Caco-2 (cell line): ENCODE data around the gene AHNAK. TPM values are rescaled to one million over a fixed set of nuclear protein-coding genes. Genes with fewer than 3 reads are reported as not detected.

ENCODE experiments used
- BruUV-seq: library from RNA; stranded (reverse); fragments of 400-500 nt; replicated peaks from 2 replicates; lab custom pipeline; 2021; lab: Mats Ljungman, UMichigan
- CTCF ChIA-PET: fragments of 300-600 bp; sonication (Branson Sonifier 250); formaldehyde crosslinking; loops from one replicate; lab custom pipeline; 2022; ENCODE audit warnings: antibody characterized with exemption; lab: Charles Lee
- POLR2A ChIA-PET: fragments of 300-600 bp; sonication (Branson Sonifier 250); formaldehyde crosslinking; loops from one replicate; lab custom pipeline; 2022; ENCODE audit warnings: antibody characterized with exemption; lab: Charles Lee
- DNase-seq, 2 experiments: peaks; one replicate each; pipeline versions ENCODE4 v3.0.0 to v3.0.0-alpha.2; 2020 to 2022
- H3K27me3 ChIP-seq: replicated peaks from 2 replicates; pipeline ENCODE4 v1.6.0; 2011; ENCODE audit warnings: low read length; ENCODE audit not compliant: control insufficient read depth, insufficient read depth
- H3K36me3 ChIP-seq: 2 replicates; pipeline ENCODE4 v1.5.1; 2011; ENCODE audit warnings: low read length; ENCODE audit not compliant: control insufficient read depth, insufficient read depth
- H3K4me1 ChIP-seq: fragments of 250-450 bp; sonication (Bioruptor Pico); 2 replicates; pipeline ENCODE4 v1.5.1; 2020; ENCODE audit warnings: mild to moderate bottlenecking
- H3K4me3 ChIP-seq: 2 replicates; pipeline ENCODE4 v1.5.1; 2011; ENCODE audit warnings: low read depth, mild to moderate bottlenecking, control low read depth, low read length
- H3K9me3 ChIP-seq: fragments of 250-450 bp; sonication (Bioruptor Pico); 2 replicates; pipeline ENCODE4 v1.5.1; 2020; ENCODE audit warnings: mild to moderate bottlenecking, moderate library complexity
- H3K27ac Mint-ChIP-seq: one replicate; pipeline ENCODE4 v1.8.0; 2022; ENCODE audit warnings: mixed read lengths; ENCODE audit not compliant: unreplicated experiment
- H3K27me3 Mint-ChIP-seq: one replicate; pipeline ENCODE4 v1.8.0; 2022; ENCODE audit warnings: mixed read lengths; ENCODE audit not compliant: insufficient read depth, unreplicated experiment
- H3K36me3 Mint-ChIP-seq: one replicate; pipeline ENCODE4 v1.8.0; 2022; ENCODE audit warnings: mild to moderate bottlenecking, mixed read lengths; ENCODE audit not compliant: insufficient read depth, unreplicated experiment
- H3K4me1 Mint-ChIP-seq: one replicate; pipeline ENCODE4 v1.8.0; 2022; ENCODE audit warnings: low read depth, mixed read lengths; ENCODE audit not compliant: unreplicated experiment
- H3K4me3 Mint-ChIP-seq: one replicate; pipeline ENCODE4 v1.8.0; 2022; ENCODE audit warnings: mild to moderate bottlenecking, moderate library complexity, mixed read lengths; ENCODE audit not compliant: unreplicated experiment
- H3K9me3 Mint-ChIP-seq: one replicate; pipeline ENCODE4 v1.8.0; 2022; ENCODE audit warnings: mixed read lengths; ENCODE audit not compliant: unreplicated experiment
- CTCF ChIP-seq, 2 experiments: fragments of 200-600 bp in 1 of 2; IDR thresholded peaks; 1 replicate in 1 of 2; 2 replicates in 1 of 2; pipeline versions ENCODE4 v1.5.1 to v1.8.0; 2011 to 2022; ENCODE audit warnings: antibody characterized with exemption in 1 of 2, control low read depth in 1 of 2, inconsistent platforms in 1 of 2, low read depth in 1 of 2, low read length in 1 of 2, mild to moderate bottlenecking in 1 of 2, moderate library complexity in 1 of 2; ENCODE audit not compliant: insufficient read depth in 1 of 2, severe bottlenecking in 1 of 2, unreplicated experiment in 1 of 2
- intact Hi-C: fragments of 100-400 bp; cut with micrococcal nuclease; formaldehyde crosslinking; loops from one replicate; pipeline ENCODE4 v1.10.0; 2022; ENCODE audit not compliant: unreplicated experiment
- total RNA-seq: library from RNA; stranded (reverse); gene quantifications from 2 replicates; pipeline ENCODE4 v1.2.3, GENCODE V29; 2022

The AHNAK gene
- total RNA-seq, 1 experiment from 2014 or later: 312 TPM

GRCh38 chr11:62498492-62499286 is 47.9 kb downstream of the AHNAK start:
- H3K4me1 Mint-ChIP-seq: peaks cover 40% of the 10 kb centered on the region
- intact Hi-C loops: no loop called here
- no peak overlapping the region for H3K27ac Mint-ChIP-seq
- Histone ChIP-seq H3K36me3 (no peaks in the 10 kb centered on the region), H3K4me1 (peaks cover 57% of the 10 kb centered on the region), H3K27me3 (no peaks in the 10 kb centered on the region), H3K9me3 (no peaks in the 10 kb centered on the region), H3K4me3 (no peak overlapping the region)
- no peak for TF ChIP-seq CTCF (IDR thresholded peaks at IDR 0.05; ENCODE audit: insufficient read depth in 1 of 2, low read depth in 1 of 2, low read length in 1 of 2, severe bottlenecking in 1 of 2, unreplicated experiment in 1 of 2)
- DNase-seq: no peak
- no TSS peak for BruUV-seq
- POLR2A ChIA-PET: interaction anchor here (0.6 kb wide), 1 partner anchor 82 kb away, joined by 3 read pairs; no protein-coding TSS in a partner anchor
- H3K36me3 Mint-ChIP-seq: peaks cover 14% of the 10 kb centered on the region
- no peaks in the 10 kb centered on the region for H3K27me3 Mint-ChIP-seq
- CTCF ChIA-PET: interaction anchor here (1.0 to 2.3 kb wide), 6 partner anchors 44 to 89 kb away, joined by 3 to 19 read pairs (median 10); no protein-coding TSS in a partner anchor
- H3K9me3 Mint-ChIP-seq: no peaks in the 10 kb centered on the region
- no peak overlapping the region for H3K4me3 Mint-ChIP-seq

GRCh38 chr11:62498031-62498430 is 48.6 kb downstream of the AHNAK start:
- BruUV-seq: no TSS peak
- POLR2A ChIA-PET: no interaction called here
- intact Hi-C loops: no loop called here
- Histone ChIP-seq H3K4me1 (peaks cover 51% of the 10 kb centered on the region), H3K27me3 (no peaks in the 10 kb centered on the region), H3K36me3 (no peaks in the 10 kb centered on the region), H3K9me3 (no peaks in the 10 kb centered on the region), H3K4me3 (no peak overlapping the region)
- Mint-ChIP-seq H3K4me1 (peaks cover 39% of the 10 kb centered on the region), H3K27ac (no peak overlapping the region), H3K9me3 (no peaks in the 10 kb centered on the region), H3K36me3 (peaks cover 14% of the 10 kb centered on the region), H3K4me3 (no peak overlapping the region), H3K27me3 (no peaks in the 10 kb centered on the region)
- no peak for DNase-seq
- TF ChIP-seq CTCF (IDR thresholded peaks at IDR 0.05; ENCODE audit: insufficient read depth in 1 of 2, low read depth in 1 of 2, low read length in 1 of 2, severe bottlenecking in 1 of 2, unreplicated experiment in 1 of 2): no peak
- CTCF ChIA-PET: interaction anchor here (1.0 to 2.3 kb wide), 4 partner anchors 45 to 88 kb away, joined by 3 to 19 read pairs (median 10); no protein-coding TSS in a partner anchor

- TF ChIP-seq CTCF (IDR thresholded peaks at IDR 0.05; ENCODE audit: insufficient read depth in 1 of 2, low read depth in 1 of 2, low read length in 1 of 2, severe bottlenecking in 1 of 2, unreplicated experiment in 1 of 2): peak; percentile 59 to 68
- Mint-ChIP-seq H3K9me3 (no peaks in the 10 kb centered on the region), H3K27me3 (no peaks in the 10 kb centered on the region), H3K36me3 (peaks cover 14% of the 10 kb centered on the region), H3K27ac (peak overlapping the region; percentile 76), H3K4me1 (peaks cover 33% of the 10 kb centered on the region), H3K4me3 (no peak overlapping the region)
- H3K27me3 ChIP-seq: no peaks in the 10 kb centered on the region
- BruUV-seq: no TSS peak
- peaks cover 48% of the 10 kb centered on the region for H3K4me1 ChIP-seq
- no peaks in the 10 kb centered on the region for H3K36me3 ChIP-seq
- no peaks in the 10 kb centered on the region for H3K9me3 ChIP-seq
- intact Hi-C loops: loop anchor here (1.0 to 2.0 kb wide), 4 partner anchors 48 to 102 kb away; no protein-coding TSS in a partner anchor
- ChIA-PET POLR2A (interaction anchor here (0.6 to 1.5 kb wide), 3 partner anchors 13 to 46 kb away, joined by 3 to 11 read pairs (median 4); no protein-coding TSS in a partner anchor), CTCF (interaction anchor here (0.6 to 2.3 kb wide), 10 partner anchors 10 to 114 kb away, joined by 3 to 19 read pairs (median 4); no protein-coding TSS in a partner anchor)
- DNase-seq: peak; percentile 75 to 82
- no peak overlapping the region for H3K4me3 ChIP-seq
Observed at GRCh38 chr11:62497132-62497801, 49.3 kb downstream of the AHNAK start.
